AML-193 (cell line): ENCODE data around the gene ARRB1.
"Not testable (repeated sequence)": the region's sequence is repeated elsewhere in the genome, so short reads cannot be mapped to it uniquely, and the experiment has no call there.

Experiments used
- DNase-seq, 2 experiments: peaks; one replicate each; lab custom pipeline; 2025; lab: John Stamatoyannopoulos, UW

Gene ARRB1

DNA sequence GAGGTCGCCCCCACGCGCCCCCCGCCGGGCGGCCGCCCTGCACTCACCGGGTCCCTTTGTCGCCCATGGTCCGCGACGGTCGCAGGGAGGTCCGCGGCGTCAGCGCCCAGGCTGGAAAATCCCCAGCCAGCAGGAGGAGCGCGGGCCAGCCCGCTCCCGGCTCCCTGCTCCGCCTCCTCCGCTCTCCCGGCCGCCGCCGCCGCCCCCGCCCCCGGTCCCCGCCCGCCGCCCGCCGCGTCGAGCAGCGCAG, at the start of gene ARRB1:
TSS of gene ARRB1 (minus strand) at position 121 of the 250 bp plus-strand sequence. CDS start at position 67, 54 bp downstream.
- no peak for DNase-seq

DNA sequence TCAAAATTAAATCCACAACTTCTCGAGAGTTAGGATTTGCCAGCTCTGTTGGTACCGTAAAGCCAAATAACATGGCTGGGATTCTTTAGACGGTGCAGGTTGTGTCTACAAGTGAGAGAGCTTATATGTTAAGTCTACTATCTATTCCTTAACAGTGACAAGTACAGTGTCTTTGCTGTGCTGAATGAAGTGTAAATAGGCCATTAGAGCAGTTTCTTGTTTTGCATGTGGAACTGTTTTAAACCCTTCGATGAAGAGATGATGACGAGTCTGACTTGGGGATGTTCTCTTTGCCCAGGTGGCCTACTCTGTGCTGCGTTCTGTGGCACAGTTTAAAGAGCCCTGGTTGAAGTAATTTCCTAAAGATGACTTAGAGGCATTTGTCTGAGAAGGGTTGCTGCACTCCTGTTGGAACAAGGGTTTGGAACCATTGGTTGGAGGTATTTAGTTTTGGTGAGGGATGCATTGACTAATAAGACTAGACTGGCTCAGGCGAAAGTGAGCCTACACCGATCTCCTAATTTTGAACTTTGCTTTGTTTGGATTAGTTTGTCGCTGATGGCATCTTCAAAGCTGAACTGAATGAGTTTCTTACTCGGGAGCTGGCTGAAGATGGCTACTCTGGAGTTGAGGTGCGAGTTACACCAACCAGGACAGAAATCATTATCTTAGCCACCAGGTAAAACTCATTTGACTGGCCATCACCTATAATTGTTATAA, 48.8 kb upstream of the ARRB1 start:
- DNase-seq: no peak

DNA sequence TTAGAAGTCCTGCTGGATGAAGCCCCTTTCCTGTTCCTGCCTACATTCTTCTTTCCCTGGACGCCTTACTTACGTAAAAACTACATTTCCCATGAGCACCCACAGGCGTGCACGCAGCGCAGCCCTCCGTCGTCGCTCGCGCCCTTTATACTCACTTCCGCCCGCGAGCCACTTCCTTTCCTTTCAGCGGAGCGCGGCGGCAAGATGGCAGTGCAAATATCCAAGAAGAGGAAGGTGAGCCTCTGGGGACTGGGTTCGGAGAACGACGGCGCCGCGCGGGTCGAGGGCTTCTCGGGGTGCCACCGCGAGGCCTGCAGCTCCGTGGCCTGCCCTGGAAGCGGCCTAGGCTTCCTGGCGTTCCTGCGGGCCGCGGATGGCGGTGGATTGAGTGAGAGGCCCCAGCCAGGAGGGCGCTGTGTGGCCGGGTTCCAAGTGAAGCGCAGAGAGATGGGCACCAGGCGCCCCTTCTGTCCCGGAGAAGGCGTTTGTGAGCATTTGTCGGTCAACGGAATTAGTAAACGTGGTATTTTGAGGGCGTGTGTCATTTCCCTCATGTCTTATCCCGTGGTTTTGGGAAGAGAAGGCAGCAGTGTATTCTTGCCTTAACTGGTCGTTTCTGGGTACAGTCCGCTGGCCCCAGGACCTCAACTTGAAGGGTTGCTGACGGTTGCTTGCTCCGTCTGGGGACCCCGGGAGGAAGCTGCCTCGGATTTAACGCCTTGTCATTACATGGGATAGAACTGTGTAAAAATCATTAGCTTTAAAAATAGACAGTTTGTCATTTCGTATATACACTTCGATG, 48.1 kb upstream of the ARRB1 start, which contains the start of gene RPS3:
TSS of gene RPS3 (plus strand) at position 175 of the 802 bp plus-strand sequence. CDS start at position 205, 30 bp downstream.
- DNase-seq: peak; percentile 84 to 90

DNA sequence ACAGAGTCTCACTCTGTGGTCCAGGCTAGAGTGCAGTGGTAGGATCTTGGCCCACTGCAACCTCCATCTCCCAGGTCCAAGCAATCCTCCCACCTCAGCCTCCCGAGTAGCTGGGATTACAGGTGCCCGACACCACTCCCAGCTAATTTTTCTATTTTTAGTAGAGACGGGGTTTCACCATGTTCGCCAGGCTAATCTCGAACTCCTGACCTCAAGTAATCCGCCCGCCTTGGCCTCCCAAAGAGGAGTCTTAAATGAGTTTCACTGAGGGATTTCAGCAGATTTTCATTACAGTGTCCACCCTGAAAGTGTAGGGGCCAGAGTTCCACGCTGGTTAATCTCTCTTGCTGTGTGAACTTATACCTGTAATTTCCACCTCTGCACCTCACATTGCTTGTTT, 47.4 kb upstream of the ARRB1 start:
- no peak for DNase-seq

DNA sequence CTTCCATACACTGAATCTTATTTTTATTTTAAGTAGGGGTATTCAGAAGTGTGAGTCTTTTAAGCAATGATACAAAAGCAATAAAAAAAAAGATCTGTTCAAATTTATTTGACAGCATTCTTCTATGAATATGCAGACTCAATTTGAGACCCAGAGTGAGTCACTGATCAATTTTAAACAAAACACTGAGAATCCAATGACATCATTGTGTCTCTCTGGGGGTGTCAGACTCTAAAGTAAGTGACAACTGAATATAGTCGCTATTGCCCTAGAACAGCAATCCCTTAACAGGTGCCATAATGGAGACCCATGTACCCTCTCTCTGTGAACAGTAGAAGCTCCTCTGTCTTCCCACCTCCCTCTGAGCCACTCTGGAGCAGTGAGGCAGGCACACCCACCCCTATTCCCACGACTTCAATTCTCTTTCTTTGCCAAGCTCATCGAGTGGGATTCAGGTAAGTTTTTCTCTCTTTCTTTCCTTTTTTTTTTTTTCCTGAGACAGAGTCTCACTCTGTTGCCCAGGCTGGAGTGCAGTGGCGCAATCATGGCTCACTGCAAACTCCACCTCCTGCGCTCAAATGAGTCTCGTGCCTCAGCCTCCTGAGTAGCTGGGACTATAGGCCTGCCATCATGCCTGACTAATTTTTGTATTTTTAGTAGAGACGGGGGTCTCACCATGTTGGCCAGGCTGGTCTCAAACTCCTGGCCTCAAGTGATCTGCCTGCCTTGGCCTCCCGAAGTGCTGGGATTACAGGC, 42.8 kb upstream of the ARRB1 start:
- no peak for DNase-seq

DNA sequence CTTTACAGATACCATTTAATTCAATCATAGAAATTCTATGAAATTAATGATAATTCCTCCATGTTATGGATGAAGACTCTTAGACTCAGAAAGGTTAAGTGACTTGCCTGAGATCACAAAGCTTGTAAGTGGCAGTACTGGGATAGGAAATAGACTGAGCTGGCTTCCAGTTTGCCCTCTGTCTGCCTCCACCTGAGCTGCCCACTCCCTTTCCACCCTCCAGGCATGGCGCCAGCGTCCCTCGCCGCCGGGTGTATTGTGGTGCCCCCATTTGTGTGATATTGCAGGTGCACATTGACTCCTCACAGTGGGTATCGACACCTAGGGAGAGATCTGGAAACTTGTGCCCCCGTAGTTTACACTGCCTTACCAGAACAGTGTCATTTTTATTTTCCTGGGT, 38.5 kb upstream of the ARRB1 start:
- DNase-seq: no peak

DNA sequence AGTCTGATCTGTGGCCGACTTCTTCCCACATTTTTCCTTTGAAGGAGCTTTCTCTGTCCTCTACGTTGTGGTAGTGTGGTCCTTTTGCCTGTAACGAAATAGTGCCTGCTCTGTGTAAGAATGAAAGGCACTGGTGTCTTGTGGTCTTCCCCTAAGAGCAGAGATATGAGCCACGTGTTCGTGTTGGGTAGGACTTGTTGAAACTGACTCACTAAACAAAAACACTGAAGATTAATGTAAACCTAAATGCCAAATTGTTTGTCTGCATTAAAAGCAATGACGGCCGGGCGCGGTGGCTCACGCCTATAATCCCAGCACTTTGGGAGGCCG, 37.8 kb upstream of the ARRB1 start:
- DNase-seq: no peak

DNA sequence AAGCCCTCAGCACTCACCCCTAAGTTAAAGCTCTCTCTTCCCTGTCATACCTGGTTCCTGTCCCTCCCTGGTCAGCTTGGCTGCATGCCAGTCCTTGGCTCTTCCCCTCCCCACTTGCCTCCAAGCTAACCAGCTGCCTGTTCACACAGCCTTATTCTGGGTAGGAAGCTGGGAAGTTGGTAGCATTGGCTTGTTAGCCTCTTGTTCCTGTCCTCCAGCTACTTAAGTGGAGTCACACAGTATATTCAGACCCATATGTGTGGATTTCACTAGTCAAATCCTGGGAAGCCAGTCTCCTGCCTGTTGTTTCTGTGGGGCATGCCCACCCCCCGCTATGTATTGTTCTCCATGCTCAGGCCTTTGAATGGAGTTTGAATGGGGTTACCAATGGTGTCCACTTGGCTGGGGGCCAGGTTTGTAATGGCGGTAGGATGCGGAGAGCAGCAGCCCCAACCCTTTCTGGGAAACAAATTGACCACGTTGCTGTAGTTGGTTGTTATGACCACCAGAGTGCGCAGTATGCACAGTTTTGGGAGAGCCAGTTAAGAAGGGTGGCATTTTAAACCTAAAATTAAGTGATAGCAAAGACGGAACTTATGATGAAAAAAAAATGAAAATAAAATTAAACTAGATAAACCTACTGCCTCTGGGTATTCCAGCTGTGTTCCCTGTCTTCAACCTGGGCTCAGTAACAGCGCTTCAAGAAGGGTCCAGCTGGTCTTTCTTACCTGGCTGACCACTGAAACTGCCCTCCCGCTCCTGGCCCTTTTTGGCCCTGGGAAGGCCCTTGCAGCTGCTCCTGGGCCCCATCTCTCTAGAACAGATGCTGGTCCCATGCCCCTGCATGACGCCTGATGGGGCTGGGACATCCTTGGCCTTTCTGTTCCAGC, 37.2 kb upstream of the ARRB1 start:
- peak; percentile 76 to 77 for DNase-seq

DNA sequence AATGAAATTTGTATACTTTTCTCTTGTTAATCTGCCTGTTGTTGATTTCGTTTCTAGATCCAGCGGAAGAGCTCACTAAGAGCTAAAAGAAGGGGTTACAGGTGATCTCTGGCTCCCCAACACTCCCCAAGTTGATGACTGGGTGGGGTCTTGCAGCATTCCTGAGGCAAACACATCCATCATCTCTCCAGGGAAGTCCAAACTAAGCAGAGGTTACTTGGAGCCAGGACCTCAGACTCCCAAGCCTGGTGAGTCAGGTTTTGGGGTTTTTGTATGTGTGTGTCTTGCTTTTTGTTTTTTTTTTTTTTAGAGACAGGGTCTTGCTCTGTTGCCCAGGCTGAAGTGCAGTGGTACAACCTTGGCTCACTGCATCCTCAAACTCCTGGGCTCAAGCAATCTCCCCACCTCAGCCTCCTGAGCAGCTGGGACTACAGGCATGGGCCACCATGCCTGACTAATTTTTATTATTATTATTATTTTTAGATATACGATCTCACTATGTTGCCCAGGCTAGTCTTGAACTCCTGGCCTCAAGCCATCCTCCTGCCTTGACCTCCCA, 36.4 kb upstream of the ARRB1 start:
- no peak for DNase-seq

DNA sequence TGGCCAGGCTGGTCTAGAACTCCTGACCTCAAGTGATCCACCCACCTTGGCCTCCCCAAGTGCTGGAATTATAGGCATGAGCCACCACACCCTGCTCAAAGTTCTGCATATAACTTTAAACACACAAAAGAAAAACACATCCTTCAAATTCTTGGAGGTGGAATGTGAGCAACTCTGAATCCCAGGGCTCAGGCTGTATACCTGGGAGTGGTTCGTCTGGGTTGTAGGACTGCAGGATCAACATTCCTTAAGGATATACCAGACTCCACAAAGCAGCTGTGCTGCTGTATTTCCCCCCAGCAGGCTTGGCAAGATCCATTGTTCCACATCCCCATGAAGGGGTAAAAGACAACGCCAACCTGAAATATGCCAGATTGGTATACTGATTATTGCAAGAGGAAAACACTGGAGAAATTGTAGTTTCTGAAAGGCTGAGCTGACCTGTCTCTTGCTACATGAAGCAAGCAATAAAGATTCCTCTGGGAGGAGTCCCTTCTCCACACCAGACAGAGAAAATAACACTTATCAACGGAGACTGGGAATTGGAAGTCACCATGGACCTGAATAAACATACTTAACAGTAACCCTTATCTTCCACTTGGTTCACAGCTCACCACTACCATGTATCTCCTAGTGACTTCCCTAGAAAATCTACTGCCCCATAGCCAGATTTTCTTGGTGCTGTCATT, 35.6 kb upstream of the ARRB1 start:
- no peak for DNase-seq

DNA sequence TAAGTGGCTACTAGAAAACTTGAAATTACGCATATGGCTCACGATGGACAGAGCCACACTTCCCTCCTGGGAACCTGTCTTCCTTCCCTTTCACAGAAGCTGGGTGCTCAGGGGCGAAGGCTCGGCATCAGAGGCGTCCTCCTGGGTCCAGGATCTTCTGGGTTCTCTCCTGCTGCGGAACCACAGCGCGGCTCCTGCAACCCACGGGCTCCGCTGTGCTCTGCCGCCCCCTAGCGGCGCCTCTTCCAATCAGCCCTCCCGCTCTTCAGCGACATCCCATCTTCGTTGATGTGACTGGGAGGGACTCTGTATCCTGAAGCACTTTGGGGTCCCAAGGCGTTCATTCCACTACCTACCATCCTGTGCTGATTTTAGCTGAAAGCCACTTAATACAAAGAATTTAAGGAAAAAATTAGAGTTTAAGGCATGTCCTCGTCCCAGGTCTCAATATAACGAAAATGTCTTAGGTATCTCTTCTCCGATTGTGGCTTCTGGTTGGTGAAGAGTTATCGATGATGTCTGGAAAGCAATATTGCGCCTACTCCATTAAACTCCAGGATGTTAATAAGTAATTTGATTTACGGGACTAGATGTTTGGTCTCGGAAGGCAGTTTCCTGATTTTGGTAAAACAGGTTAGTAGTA, 33.1 kb upstream of the ARRB1 start:
- DNase-seq: peak; percentile 46 to 55

DNA sequence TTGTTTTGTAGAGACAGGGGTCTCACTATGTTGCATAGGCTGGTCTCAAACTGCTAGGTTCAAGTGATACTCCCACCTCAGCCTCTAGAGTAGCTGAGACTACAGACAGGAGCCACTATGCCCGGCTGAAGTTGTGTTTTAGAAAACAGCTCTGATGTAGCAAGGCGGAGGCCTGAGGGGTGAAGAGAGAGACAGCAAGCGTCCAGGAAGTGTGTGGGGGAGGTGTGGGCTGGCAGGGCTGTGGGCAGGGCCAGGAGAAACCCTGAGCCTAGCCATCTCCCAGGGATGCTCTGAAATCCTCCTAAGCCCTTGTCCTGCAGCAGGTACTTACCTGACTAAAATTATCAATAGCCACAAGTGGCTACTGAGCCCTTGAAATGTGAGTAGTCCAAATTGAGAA, 31.8 kb upstream of the ARRB1 start:
- DNase-seq: peak in 1 of 2 experiments; percentile 23

DNA sequence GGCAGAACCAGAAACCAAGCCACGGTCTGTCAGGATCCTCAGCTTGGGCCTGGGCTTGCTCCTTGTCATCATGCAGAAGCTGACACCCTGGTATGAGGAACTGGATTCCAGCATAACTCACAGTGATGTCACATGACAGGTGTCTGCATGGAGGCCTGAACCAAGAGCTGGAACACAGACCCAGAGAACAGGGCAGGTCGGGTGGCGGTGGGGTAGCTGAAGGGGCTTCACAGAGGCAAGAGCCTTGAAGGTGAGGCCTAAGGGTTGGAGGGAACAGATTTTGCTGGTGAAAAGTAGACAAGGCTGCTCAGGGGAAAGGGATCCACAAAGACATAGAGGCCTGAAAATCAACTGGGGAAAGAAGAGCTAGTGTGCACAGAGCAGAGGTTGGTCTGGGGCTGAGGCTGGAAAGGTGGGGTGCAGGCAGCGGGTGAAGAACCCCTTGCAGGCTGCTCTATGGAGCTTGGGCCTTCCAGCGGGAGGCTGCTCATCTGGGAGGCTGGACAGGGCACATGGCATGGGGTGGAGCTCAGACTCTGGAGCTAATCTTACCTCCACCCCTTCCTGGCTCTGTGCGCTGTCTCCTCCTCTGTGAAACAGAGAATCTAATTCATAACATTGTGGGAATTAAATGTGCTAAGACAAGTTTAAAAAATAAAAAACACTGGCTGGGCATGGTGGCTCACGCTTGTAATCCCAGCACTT, 29.4 kb upstream of the ARRB1 start:
- peak; percentile 31 to 59 for DNase-seq

DNA sequence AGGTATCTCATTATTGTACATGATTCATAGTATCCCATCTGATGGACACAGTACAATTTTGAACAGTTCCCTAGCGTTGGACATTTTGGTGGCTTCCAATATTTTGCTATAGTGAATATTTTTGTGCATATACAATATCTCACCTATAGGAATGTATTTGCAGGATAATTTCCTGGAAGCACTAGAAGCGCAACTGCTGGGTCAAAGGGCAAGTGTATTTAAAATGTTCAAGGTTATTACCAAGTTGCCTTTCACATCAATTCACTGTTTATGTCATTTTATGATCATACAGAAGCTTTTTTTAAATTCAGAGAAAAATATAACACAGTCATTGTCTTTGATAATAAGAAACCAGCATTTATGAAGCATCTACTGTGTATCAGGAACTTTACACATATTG, 28.8 kb upstream of the ARRB1 start:
- DNase-seq: no peak

DNA sequence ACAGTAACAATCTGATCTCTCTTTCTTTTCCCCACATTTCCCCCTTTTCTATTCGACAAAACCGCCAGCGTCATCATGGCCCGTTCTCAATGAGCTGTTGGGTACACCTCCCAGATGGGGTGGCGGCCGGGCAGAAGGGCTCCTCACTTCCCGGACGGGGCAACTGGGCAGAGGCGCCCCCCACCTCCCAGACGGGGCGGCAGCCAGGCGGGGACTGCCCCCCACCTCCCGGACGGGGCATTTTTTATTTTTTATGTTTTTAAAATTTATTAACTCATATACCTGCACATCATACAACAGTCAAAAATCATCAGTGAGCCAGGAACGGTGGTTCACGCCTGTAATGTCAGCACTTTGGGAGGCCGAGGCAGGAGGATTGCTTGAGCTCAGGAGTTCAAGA, 27.3 kb upstream of the ARRB1 start:
- DNase-seq: not testable (repeated sequence)

DNA sequence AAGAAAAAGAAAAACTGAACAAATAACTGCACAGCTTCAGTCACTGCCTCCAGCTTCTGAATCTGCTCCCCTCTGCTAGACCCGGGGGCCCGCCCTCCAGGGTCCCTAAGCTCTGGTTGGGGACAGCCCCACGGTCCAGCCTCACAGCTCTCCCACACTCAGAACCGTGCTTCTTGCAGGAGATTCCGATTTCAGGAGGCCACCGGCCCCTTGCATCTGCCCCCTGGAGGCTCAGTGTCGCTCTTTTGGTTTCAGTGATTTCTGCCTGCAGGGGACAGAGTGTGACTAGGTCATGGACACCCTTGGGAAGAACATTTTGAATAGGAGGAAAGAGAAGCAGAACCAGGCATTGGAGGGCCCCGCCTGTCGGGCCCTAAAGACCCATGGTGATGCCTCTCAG, 24.7 kb upstream of the ARRB1 start:
- no peak for DNase-seq

DNA sequence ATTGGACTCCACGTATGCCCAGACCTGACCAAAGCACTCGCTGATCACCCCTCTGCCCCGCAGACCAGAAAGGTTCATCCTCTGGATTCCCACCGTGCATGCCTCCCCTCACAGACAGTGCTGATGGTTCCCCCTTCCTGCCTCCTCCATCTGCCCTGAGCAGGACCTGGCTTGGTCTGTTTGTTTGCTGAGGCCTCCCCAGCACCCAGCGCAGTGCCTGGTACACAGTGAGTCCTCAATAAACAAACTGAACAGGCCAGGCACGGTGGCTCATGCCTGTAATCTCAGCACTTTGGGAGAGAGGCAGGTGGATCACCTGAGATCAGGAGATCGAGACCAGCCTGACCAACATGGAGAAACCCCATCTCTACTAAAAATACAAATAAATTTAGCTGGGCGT, 24.2 kb upstream of the ARRB1 start:
- no peak for DNase-seq

DNA sequence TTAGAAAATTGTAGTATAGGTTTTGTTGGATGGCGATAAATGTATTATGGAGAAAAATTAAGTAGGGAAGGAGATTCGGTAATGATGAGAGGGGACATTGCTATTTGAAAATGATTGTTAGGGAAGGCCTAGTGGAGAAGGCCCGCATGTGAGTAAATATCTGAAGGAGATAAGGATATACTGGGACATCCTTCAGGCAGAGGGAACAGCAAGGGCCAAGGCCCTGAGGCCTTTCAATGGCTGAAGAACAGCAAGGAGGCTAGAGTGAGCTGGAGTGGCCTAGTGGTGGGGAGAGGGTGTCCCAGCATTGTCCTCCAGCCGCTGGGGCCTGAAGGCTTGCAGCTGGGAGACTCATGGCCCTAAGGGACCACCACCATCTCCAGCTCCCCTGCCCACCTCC, 23.2 kb upstream of the ARRB1 start:
- no peak for DNase-seq

DNA sequence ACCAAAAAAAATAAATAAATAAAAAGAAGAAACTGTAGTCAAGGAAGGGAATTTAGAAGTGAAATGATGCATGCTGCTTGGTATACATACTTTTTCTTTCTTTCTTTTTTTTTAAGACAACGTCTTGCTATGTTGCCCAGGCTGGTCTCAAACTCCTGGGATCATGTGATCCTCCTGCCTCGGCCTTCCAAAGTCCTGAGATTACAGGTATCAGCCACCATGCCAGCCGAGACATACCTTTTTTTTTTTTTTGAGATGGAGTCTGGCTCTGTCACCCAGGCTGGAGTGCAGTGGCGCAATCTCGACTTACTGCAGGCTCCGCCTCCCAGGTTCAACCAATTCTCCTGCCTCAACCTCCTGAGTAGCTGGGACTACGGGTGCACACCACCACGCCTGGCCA, 21.7 kb upstream of the ARRB1 start:
- no peak for DNase-seq
